Iris pigment epithelial cell (primary cell): ENCODE data around the gene TULP4.
A peak's percentile ranks its signal among the peaks of the same experiment; 100 is the strongest.
"Not testable (repeated sequence)": the region's sequence is repeated elsewhere in the genome, so short reads cannot be mapped to it uniquely, and the experiment has no call there.

Experiments used
- DNase-seq: peaks from one replicate; pipeline ENCODE4 v3.0.0-alpha.2; 2011; ENCODE audit warnings: low read depth

The TULP4 gene

GRCh38 chr6:158391276-158391675, 79.0 kb downstream of the TULP4 start:
- DNase-seq, result no peak

- DNase-seq, result not testable (repeated sequence)
Observed at GRCh38 chr6:158391977-158392376, 79.7 kb downstream of the TULP4 start.

- no peak for DNase-seq
Observed at GRCh38 chr6:158396136-158396535, 83.9 kb downstream of the TULP4 start.

- no peak for DNase-seq
Observed at GRCh38 chr6:158397578-158397977, 85.3 kb downstream of the TULP4 start.

GRCh38 chr6:158398252-158399024, 86.2 kb downstream of the TULP4 start:
- DNase-seq, result no peak

DNA sequence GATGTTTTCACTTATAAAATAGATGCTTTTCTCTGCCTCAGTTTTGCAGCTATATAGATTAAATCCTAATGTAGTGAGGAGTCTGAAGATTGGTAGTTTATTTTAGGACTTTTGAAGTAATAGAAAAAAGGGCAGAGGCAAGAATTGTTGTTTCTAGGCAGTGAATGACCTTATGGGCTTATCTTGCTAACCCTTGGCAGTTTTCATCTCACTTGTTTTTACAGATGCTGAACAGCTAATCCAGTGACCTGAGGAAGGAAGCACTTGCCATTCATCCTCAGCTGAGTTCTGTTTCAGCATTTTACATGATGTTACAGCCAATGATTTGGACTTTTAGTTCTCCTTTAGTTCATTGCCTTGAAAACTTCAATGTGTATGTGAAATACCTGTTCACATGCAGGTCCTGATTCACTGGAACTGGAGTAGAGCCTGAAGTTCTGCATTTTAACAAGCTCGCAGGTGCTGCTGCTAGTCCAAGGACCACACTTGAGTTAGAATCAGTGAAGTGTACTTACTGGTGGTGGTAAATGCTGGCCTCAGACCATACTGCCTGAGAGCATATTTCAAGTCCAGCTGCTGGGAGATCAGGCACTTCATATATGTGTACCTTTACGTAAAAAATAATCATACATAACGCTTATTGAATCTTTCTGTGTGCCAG, 86.9 kb downstream of the TULP4 start:
- peak; percentile 27 for DNase-seq

- DNase-seq, result no peak
Observed at GRCh38 chr6:158402184-158402583, 89.9 kb downstream of the TULP4 start.

DNA sequence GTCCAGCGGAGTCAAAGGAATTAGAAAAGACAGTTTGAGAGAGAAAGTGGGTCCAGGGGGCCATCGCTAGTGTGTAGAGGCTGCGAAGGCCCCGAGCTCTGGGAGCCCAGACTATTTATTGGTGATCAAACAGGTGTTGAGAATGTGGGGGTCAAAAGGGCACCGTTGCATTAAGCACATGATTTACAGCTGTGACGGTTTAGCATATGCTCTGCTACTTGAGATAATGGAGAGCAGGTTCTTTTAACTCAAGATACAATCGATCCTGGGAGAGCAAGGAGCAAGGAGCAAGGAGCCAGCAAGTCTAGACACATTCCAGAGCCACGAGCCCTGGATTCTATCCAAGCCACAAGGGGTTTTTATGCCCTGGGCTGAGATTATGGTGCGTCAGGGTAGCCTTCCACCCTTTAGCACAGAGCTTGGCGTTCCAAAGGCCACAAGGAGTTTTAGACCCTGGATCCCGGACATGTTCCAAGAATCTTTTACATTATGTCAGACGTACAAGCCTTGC, 93.1 kb downstream of the TULP4 start:
- DNase-seq, result peak; percentile 85

DNA sequence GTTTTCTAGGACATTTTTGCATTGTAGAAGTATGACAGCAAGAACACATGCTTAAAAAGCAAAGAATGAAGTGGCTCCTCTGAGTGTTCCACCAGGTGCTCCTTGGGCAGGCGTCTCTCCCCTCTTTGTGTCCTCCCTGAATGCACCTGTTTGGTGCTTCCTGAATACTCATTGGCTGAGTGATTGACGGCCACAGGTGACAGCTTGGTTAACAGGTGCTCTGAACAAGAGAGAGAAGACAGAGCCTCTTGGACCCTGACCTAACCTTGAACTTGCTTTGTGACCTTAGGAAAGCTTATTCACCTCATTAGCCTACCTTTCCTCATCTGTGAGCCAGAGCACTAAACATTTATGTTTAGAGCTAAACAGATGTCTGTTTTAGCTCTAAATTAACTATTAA, 93.7 kb downstream of the TULP4 start:
- no peak for DNase-seq

DNA sequence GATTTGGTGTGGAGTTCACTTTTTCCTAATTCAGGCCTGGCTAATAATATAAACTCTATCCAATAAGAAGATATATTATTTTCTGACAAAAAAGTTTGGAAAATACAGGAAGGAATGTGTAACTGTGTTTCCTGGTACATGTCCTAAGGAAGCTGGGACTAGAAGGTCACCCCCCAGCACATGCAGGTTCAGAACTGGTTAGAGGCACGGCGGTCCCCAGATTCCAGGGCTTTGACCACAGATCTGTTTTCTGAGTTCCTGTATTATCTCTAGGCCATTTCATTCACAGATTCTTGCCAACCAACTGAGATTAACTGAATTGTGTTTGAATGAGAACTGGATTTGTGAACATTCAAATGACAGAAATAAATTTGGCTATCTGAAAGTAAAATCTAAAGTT, 94.5 kb downstream of the TULP4 start:
- peak; percentile 14 for DNase-seq

GRCh38 chr6:158408013-158408412, 95.7 kb downstream of the TULP4 start:
- DNase-seq, result no peak

DNA sequence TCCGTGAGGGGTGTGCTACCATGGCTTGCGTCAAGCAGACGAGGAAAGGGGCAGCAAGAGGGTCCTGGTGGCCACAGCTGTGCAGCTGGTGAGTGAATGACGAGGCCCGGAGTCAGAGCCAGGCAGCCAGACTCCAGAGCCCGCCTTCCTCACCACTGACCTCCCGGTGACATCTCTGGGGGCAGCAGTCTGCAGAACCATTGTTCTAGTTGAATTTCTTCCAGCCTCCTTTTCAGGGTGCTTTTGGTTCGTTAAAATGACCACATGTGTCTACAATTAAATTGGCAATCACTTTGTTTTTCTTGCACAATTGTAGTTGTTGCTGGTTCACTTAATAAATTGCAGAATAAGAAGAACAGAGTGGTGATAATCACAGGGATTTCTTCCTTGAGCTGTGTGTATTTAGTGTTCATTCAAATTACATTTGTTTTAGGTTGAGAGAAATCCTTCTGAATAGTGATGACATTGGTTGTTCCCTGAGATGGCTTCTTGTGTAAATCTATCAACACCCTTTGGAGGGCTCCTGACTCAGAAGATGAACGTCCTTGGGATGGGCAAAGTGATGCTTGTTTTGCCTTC, 96.4 kb downstream of the TULP4 start:
- DNase-seq, result peak; percentile 85

GRCh38 chr6:158409451-158409850, 97.2 kb downstream of the TULP4 start:
- DNase-seq, result peak; percentile 76

DNA sequence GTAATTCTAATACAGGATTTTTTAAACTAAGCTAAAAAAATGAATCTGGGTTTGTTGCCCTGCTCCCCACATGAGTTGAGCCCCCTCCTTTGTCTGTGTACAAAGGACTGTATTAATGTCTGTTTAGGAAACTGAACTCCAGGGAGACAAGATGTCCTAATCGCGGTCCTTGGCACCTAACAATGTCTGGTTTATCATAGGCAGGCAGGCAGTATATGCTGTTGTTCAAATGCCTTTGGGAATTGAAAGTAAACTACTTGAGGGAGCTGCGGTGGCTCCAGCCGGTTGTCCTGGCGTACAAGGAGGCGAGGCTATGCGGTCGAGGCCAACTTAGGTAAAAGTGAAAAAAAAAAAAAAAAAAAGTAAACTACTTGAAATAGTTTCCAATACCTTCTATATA, 98.5 kb downstream of the TULP4 start:
- DNase-seq, result no peak

DNA sequence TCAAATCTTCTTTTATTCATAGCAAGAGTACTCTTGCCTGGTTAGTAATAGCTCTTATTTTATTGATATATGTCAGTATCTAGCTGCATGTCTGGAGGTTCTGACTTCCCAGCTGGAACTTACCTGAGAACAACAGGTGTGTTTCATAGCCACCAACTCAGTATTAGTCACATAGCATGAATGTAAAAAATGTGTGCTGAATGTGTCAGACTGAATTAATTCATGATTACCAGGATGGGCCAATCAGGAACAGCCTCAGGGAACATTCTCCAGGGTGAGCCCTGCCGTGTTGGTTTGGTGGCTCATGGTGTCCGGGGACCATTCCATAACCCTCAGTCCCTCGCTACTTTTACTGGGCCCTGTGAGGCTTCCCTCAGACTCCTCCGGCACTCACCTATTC, 99.7 kb downstream of the TULP4 start:
- DNase-seq, result no peak

GRCh38 chr6:158413028-158413427, 100.8 kb downstream of the TULP4 start:
- no peak for DNase-seq

- DNase-seq, result no peak
Observed at GRCh38 chr6:158413814-158414565, 101.7 kb downstream of the TULP4 start.

DNA sequence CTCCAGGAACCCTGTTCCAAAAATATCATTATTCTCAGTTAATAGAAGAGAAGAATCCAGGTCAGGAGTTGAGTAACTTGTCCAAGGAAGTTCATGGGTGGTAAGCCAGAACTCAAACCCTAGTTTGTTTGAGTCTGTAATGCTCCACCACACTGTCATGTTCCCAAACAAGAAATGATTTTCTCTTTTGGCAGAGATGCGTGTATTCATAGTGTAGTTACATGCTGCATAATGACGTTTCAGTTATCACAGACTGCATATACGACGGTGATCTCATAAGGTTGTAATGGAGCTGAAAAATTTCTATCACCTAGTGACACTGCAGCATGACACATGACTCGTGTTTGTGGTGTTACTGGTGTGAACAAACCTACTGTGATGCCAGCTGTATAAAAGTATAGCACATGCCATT, 102.6 kb downstream of the TULP4 start:
- peak; percentile 74 for DNase-seq

GRCh38 chr6:158415666-158416065, 103.4 kb downstream of the TULP4 start:
- no peak for DNase-seq

DNA sequence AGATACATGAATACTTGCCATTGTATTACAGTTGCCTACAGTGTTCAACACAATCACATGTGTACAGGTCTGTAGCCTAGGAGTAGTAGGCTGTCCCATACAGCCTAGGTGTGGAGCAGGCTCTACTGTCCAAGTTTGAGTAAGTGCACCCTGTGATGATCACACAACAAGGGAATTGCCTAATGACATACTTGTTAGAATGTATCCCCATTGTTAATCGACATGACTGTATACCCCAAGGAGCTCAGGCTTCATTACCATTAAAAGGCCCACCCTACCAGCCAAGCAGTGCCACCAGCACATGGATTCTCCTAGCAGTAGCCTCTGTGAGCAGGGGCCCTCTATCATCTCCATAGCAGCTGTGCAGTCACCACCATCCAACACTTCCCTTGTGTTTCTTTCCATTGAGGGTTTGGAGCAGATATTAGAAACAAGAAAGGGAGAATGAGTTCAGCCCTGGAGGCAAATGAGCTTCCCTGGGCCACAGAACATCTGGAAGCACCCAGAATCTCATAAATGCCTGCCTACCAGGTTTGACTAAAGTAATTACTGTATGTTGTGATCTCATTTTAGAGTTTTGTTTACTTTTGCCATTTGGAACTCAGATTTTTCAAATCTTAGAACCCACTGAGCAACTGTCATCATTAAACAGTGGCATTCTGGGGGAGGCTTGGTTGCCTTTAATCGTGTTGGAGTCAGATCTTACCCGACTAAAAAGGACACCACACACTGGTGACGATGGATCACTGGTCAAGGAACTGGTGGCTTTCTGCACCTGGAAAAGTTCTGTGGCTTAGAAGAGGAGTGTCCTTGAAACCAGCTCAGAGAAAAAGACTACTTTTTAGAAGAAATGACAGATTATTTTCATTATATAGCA, 104.9 kb downstream of the TULP4 start:
- DNase-seq, result no peak

GRCh38 chr6:158417760-158418098, 105.5 kb downstream of the TULP4 start:
- DNase-seq, result peak; percentile 88
